GM10847 (cell line): ENCODE results near the gene TMTC4.

Experiments
- POLR2A ChIP-seq: IDR thresholded peaks from 2 replicates; pipeline ENCODE4 v1.6.1; 2011; ENCODE audit not compliant: insufficient read length; ENCODE audit errors: extremely low read depth

Gene TMTC4

DNA sequence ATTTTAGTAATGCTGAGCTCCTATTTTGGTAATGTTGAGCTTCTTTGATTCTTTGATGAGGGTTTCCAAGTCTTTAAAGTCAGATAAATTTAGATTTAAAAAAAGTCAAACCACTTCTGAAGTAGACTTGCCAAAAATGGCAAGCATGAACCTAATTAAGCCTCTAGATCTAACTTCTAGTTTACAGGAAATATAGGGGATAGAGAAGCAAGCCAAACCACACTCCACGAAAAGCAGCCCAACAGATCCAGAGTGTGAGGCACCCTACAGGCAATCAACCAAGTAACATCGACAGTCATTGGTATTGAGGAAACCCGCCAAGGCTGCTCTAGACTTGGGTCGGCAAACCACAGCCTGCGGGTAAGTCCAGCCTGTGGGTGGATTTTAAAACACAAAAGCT, 89.7 kb downstream of the TMTC4 start:
- no peak for TF ChIP-seq POLR2A

- no peak for TF ChIP-seq POLR2A
Measured at GRCh38 chr13:100581504-100581903, 93.1 kb downstream of the TMTC4 start.

DNA sequence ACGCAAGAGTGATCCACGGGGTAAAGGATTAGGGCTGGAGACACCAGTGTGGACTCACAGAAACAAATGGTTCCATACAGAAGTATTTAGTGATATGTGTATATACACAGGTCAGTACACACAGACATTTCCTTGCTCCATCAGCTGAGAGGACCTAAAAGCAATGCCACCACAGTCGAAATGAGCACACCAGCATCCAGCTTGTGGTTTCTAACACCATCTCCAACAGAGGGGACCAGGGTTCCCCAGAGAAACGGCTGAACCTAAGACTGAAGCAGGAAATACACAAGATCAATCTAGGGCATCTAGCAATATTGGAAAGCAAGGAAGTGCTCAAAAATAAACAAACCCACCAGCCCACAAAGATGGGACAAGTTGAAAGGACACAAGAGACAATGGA, 93.6 kb downstream of the TMTC4 start:
- TF ChIP-seq POLR2A = no peak

DNA sequence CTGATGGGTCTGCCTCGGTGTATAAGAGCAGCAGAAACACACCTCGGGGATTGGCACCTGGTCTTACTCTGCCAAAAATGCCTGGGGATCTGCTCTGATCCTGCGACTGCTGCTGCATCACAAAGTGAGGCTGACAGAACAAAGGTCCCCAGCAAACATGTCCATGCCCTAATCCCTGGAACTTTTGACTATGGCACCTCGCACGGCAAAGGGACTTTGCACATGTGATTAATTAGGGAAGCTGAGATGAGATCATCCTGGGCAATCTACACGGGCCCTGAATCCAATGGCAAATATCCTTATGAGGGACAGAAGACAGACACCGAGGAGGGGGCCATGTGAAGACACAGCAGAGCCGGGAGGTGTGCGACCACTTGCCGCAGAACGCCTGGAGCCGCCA, 94.5 kb downstream of the TMTC4 start:
- TF ChIP-seq POLR2A = no peak

- no peak for TF ChIP-seq POLR2A
Measured at GRCh38 chr13:100573121-100573520, 101.5 kb downstream of the TMTC4 start.

- TF ChIP-seq POLR2A = no peak
Measured at GRCh38 chr13:100566543-100566942, 108.1 kb downstream of the TMTC4 start.

GRCh38 chr13:100565286-100565685, 109.3 kb downstream of the TMTC4 start:
- TF ChIP-seq POLR2A = no peak

DNA sequence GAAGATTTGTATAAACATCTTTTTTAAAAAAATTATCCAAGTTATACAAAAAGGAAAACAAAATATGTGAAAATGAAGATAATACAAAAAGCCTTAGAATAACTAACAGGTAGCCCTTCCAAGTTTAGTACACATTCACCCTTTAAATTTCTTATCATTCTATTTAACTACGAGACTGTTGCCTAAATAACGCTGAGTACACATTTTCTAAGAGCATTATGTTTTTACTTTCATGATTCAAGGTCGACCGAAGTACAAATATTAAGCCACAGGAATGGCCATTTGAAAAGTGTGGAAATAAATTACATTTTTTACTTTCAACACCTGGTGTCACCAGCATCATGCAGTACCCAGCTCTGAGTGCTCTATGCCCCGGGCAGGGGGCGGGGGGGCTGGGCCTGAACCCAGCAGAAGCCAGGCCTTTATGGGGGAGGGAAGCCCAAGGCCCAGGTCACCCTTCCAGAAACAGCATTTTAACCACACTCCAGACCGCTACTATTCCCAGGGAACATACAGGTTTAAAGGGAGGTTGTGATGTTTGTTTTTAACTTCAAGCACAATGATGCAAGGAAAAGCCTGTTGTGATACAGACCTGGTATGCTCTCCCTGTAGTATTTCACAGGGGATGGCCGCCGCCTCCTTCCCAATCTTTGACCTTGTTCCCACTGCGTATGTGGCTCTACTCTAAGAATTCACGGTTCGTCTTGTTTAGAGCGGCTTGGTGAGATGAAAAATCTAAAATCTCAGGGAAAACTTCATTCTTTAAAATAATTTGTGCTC, 110.0 kb downstream of the TMTC4 start:
- no peak for TF ChIP-seq POLR2A

DNA sequence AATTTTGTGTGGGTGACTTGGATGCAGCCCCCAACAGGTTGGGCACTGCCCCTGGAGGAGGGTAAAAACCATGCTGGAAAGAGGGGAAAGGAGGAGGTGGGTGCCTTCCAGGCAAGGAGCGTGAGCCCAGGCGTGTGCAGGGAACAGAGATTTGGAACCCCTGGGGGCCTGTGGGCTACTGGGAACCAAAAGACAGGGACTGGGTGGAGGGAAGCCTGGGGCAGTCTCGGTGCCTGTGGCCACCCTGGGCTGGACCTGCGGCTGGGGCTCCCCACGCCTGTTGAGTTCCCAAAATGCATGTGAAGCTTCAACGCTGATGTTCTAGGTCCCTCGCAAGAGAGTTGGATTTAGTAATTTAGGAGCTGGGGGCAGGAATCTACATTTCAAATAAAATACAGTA, 110.8 kb downstream of the TMTC4 start:
- TF ChIP-seq POLR2A = no peak

GRCh38 chr13:100561599-100562204, 112.9 kb downstream of the TMTC4 start:
- no peak for TF ChIP-seq POLR2A

DNA sequence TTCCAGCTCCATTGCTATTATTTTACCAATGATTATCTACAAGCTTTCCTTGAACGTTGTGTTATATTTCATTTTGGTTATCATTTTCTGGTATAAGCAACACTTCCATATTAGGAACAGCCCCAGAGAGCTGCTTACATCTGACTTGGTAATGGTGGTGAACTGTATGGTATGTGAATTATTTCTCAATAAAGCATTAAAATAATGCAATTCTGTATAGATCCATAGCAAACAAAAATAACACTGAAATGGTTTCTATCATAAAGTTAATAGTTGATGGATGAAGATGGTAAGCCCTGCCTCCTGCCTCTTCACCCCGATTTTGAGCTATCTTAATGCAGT, 113.5 kb downstream of the TMTC4 start:
- TF ChIP-seq POLR2A = no peak

DNA sequence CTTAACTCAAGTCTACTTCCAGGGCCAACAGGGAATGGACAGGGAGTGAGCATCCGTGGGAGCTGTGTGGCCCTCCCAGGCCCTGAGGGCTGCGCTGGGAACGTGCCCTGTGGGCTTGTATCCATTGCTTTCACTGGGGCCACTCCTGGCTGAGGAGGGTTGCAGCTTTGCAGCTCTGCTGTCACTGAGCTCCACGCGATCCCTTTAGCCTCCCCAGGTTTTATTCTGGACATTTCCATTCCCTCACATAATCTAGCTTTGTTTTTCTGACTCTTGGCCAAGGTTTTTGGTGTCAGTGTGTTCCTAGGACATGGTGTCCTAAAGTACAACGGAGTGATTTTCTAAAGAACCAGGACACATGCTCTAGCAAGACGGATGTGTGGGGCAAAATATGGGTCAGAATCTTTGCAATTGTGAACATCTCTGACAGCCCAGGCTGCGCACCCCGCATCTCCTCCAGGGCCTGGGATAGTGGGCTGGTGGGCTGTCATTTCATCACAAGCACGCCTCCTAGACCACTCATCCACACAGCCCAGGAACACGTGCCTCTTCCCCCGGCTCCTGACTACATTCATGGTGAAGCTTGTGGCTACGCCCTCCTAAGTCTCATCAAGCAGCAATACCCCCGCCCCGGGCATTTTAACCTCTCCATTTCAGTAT, 114.0 kb downstream of the TMTC4 start:
- no peak for TF ChIP-seq POLR2A

DNA sequence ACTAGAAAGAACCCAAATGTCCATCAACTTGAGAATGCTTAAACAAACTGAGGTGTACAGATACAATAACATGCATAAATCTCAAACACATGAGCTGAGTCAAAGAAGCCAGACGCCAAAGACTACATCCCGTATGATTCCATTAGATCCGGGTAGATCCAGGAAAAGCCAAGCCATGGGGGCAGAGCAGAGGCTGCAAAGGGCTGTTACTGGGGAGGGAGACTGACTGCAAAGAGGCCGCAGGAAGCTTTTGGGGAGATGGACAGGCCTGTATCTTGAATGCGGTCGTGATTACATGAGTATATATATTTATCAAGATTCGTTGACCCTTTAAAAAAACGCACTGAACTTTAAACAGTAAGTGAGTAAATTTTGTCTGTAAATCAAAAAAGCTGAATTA, 114.7 kb downstream of the TMTC4 start:
- no peak for TF ChIP-seq POLR2A
